GM12878 (cell line): ENCODE data around the gene SLIT1. TPM values are rescaled to one million over a fixed set of nuclear protein-coding genes. Genes with fewer than 3 reads are reported as not detected.

Experiments
- ATAC-seq: fragments of 200-7000 bp; cut with Tn5 transposase; 3 replicates; pipeline ENCODE4 v1.9.1; 2020; ENCODE audit warnings: mild to moderate bottlenecking, moderate library complexity
- BruUV-seq: library from RNA; stranded (reverse); fragments of 400-500 nt; replicated peaks from 2 replicates; lab custom pipeline; 2021; lab: Mats Ljungman, UMichigan
- CTCF ChIA-PET: fragments of 300-600 bp; sonication (Branson Sonifier 250); formaldehyde crosslinking; extraction: SDS; loops from one replicate; lab custom pipeline; 2021; ENCODE audit warnings: inconsistent platforms; lab: Yijun Ruan, JAX
- POLR2A ChIA-PET: fragments of 350-600 bp; formaldehyde crosslinking; extraction: SDS; loops from one replicate; lab custom pipeline; 2021; ENCODE audit warnings: inconsistent platforms; lab: Charles Lee
- RAD21 ChIA-PET: fragments of 300-600 bp; sonication (Branson Sonifier 250); formaldehyde crosslinking; loops from one replicate; lab custom pipeline; 2023; ENCODE audit warnings: antibody characterized with exemption; ENCODE audit not compliant: unreplicated experiment; lab: Charles Lee
- SMC1A ChIA-PET: fragments of 300-600 bp; sonication (Branson Sonifier 250); formaldehyde crosslinking; loops from one replicate; lab custom pipeline; 2023; ENCODE audit not compliant: unreplicated experiment, uncharacterized antibody; lab: Charles Lee
- DNase-seq: peaks from one replicate; pipeline ENCODE4 v3.0.0-alpha.2; 2011; ENCODE audit warnings: low read depth, low spot score
- FAIRE-seq: peaks from 3 replicates; lab custom pipeline; 2011; peaks lifted over from hg19 to GRCh38; lab: Jason Lieb, UNC
- H2AFZ ChIP-seq: 2 replicates; pipeline ENCODE4 v1.6.0; 2011; ENCODE audit warnings: low read depth, low read length, control low read depth; ENCODE audit not compliant: control insufficient read depth
- H3K27ac ChIP-seq: 2 replicates; pipeline ENCODE4 v1.5.1; 2011; ENCODE audit warnings: control low read depth; ENCODE audit not compliant: control insufficient read depth, insufficient read depth
- H3K27me3 ChIP-seq, 2 experiments: replicated peaks in 1 of 2; 2 replicates each; pipeline versions ENCODE4 v1.6.0 to v1.6.1; 2011; ENCODE audit warnings: low read length in 1 of 2; ENCODE audit not compliant: control insufficient read depth in 2 of 2, insufficient read depth in 2 of 2
- H3K36me3 ChIP-seq, 2 experiments: 2 replicates each; pipeline ENCODE4 v1.5.1; 2011; ENCODE audit warnings: low read length in 1 of 2; ENCODE audit not compliant: control insufficient read depth in 2 of 2, insufficient read depth in 2 of 2
- H3K4me1 ChIP-seq: 2 replicates; pipeline ENCODE4 v1.6.1; 2011; ENCODE audit warnings: mild to moderate bottlenecking, low read length, moderate library complexity, mixed read lengths; ENCODE audit not compliant: control insufficient read depth, insufficient read depth
- H3K4me2 ChIP-seq: 2 replicates; pipeline ENCODE4 v1.6.0; 2011; ENCODE audit warnings: control low read depth; ENCODE audit not compliant: control insufficient read depth, insufficient read depth
- H3K4me3 ChIP-seq: fragments of 200-600 bp; sonication (generic); 2 replicates; pipeline ENCODE4 v1.5.1; 2016
- H3K79me2 ChIP-seq: 2 replicates; pipeline ENCODE4 v1.6.0; 2011; ENCODE audit warnings: low read length; ENCODE audit not compliant: control insufficient read depth, insufficient read depth
- H3K9ac ChIP-seq: 2 replicates; pipeline ENCODE4 v1.8.0; 2011; ENCODE audit warnings: low read length, control low read depth, mixed read lengths; ENCODE audit not compliant: control insufficient read depth, insufficient read depth
- H3K9me3 ChIP-seq: replicated peaks from 3 replicates; pipeline ENCODE4 v1.5.1; 2011; ENCODE audit warnings: mild to moderate bottlenecking, low read length; ENCODE audit not compliant: control insufficient read depth, insufficient read depth
- H4K20me1 ChIP-seq: 2 replicates; pipeline ENCODE4 v1.6.0; 2011; ENCODE audit not compliant: control insufficient read depth, insufficient read depth
- ATF3 ChIP-seq: IDR thresholded peaks from 2 replicates; pipeline ENCODE4 v1.6.1; 2011; ENCODE audit warnings: low read depth, mild to moderate bottlenecking, low read length, moderate library complexity, borderline replicate concordance; ENCODE audit errors: extremely low read depth
- BACH1 ChIP-seq: fragments of 450-650 bp; IDR thresholded peaks from 2 replicates; pipeline ENCODE4 v1.6.1; 2017; ENCODE audit warnings: mild to moderate bottlenecking, borderline replicate concordance
- BCL11A ChIP-seq: IDR thresholded peaks from 2 replicates; pipeline ENCODE4 v1.6.1; 2011; ENCODE audit warnings: low read depth, low read length
- BMI1 ChIP-seq: fragments of 450-650 bp; IDR thresholded peaks from 2 replicates; pipeline ENCODE4 v1.6.1; 2016; ENCODE audit warnings: mild to moderate bottlenecking, moderate library complexity, borderline replicate concordance
- EGR1 ChIP-seq, 2 experiments: IDR thresholded peaks; 1 replicate in 1 of 2; 2 replicates in 1 of 2; pipeline ENCODE4 v1.6.1; 2011 to 2012; ENCODE audit warnings: low read depth in 2 of 2, low read length in 2 of 2, borderline replicate concordance in 1 of 2, mild to moderate bottlenecking in 1 of 2, moderate library complexity in 1 of 2
- HDGF ChIP-seq: fragments of 450-650 bp; IDR thresholded peaks from 2 replicates; pipeline ENCODE4 v1.6.1; 2016; ENCODE audit warnings: antibody characterized with exemption
- MYB ChIP-seq: fragments of 150-350 bp; IDR thresholded peaks from 2 replicates; pipeline ENCODE4 v1.6.1; 2014; ENCODE audit warnings: mild to moderate bottlenecking, low read depth, low read length, borderline replicate concordance
- SMC3 ChIP-seq: IDR thresholded peaks from 2 replicates; pipeline ENCODE4 v1.6.1; 2011; ENCODE audit warnings: low read length, improper control_type of control experiment, borderline replicate concordance
- SUPT20H ChIP-seq: IDR thresholded peaks from 2 replicates; pipeline ENCODE4 v1.6.1; 2011; ENCODE audit warnings: low read depth, mild to moderate bottlenecking, low read length, moderate library complexity, borderline replicate concordance; ENCODE audit not compliant: control insufficient read depth
- ZBTB40 ChIP-seq: fragments of 450-650 bp; IDR thresholded peaks from 2 replicates; pipeline ENCODE4 v1.6.1; 2016; ENCODE audit warnings: mild to moderate bottlenecking, moderate library complexity, borderline replicate concordance
- WGBS: methylation state at CpG from one replicate; pipeline ENCODE4 v1.1.6; 2016; ENCODE audit warnings: low lambda C conversion rate; ENCODE audit not compliant: insufficient replicate concordance, insufficient coverage; ENCODE audit errors: missing lambda C conversion rate; 5-methylcytosine and 5-hydroxymethylcytosine counted together
- in situ Hi-C: fragments of 300-500 bp; cut with MboI; formaldehyde crosslinking; loops from 9 replicates; pipeline ENCODE4 v1.14.3; 2018; ENCODE audit warnings: mixed read lengths
- intact Hi-C: fragments of 100-400 bp; cut with micrococcal nuclease; formaldehyde crosslinking; loops from one replicate; pipeline ENCODE4 v1.14.2; 2022; ENCODE audit not compliant: unreplicated experiment
- polyA plus RNA-seq, 11 experiments: library from polyadenylated mRNA; depleted of rRNA in 4 of 11; unstranded in 6 of 11; stranded (reverse) in 5 of 11; fragments of >200 nt; fragmentation: Nextera tagmentation in 4 of 11; fragmentation: Illumina TruSeq in 1 of 11; extraction: Ambion mirVana in 4 of 11; extraction: Trizol in 1 of 11; gene quantifications; 1 replicate in 1 of 11; 2 replicates in 10 of 11; pipeline versions ENCODE4 v1.2.1 to v1.2.3, GENCODE V29; 2011 to 2016; ENCODE audit warnings: inconsistent platforms in 2 of 11, missing spikeins in 2 of 11, low read depth in 1 of 11
- total RNA-seq, 4 experiments: library from RNA; depleted of rRNA in 3 of 4; stranded (reverse); fragments of >200 nt in 3 of 4; fragmentation: Illumina TruSeq in 1 of 4; extraction: Trizol in 1 of 4; gene quantifications; 2 replicates each; pipeline versions ENCODE4 v1.2.1 to v1.2.3, GENCODE V29; 2013 to 2021

Gene SLIT1
- total and polyA plus RNA-seq, 10 of the 15 experiments (the other 5 are each of a cell fraction or from before 2014, with no cell fraction given) = 0.04 to 0.19 (median 0.06) TPM; not detected in 4

- no peak overlapping the region for H3K4me3 ChIP-seq
- no peak overlapping the region for H3K9ac ChIP-seq
- no TSS peak for BruUV-seq
- no peaks in the 10 kb centered on the region for H3K79me2 ChIP-seq
- CTCF ChIA-PET = interaction anchor here (0.9 to 2.0 kb wide), 4 partner anchors 28 to 145 kb away, joined by 3 to 5 read pairs (median 3); no protein-coding TSS in a partner anchor
- RAD21 ChIA-PET = interaction anchor here (0.8 kb wide), 1 partner anchor 55 kb away, joined by 3 read pairs; no protein-coding TSS in a partner anchor
- H3K36me3 ChIP-seq = no peaks in the 10 kb centered on the region
- in situ Hi-C loops = no loop called here
- POLR2A ChIA-PET = no interaction called here
- FAIRE-seq (no peak), DNase-seq (no peak), ATAC-seq (no peak)
- SMC1A ChIA-PET = interaction anchor here (1.1 to 1.7 kb wide), 3 partner anchors 14 to 110 kb away, joined by 3 to 7 read pairs (median 3); no protein-coding TSS in a partner anchor
- no peaks in the 10 kb centered on the region for H3K4me1 ChIP-seq
- TF ChIP-seq BCL11A (no peak), HDGF (no peak), BACH1 (no peak)
- H3K27ac ChIP-seq = no peak overlapping the region
- intact Hi-C loops = no loop called here
- no peak overlapping the region for H2AFZ ChIP-seq
- no peak overlapping the region for H3K4me2 ChIP-seq
- no peaks in the 10 kb centered on the region for H4K20me1 ChIP-seq
- no peaks in the 10 kb centered on the region for H3K9me3 ChIP-seq
- WGBS = 33% methylated on average over 9 of the region's 10 CpGs
- peaks cover 15 to 17% of the 10 kb centered on the region in 2 experiments for H3K27me3 ChIP-seq
Measured at GRCh38 chr10:97182288-97182990, 3.3 kb downstream of the SLIT1 start.

GRCh38 chr10:97180986-97181385, 4.8 kb downstream of the SLIT1 start:
- ATAC-seq (no peak), FAIRE-seq (no peak), DNase-seq (no peak)
- Histone ChIP-seq H3K9me3 (no peaks in the 10 kb centered on the region), H3K4me2 (no peak overlapping the region), H4K20me1 (no peaks in the 10 kb centered on the region), H3K9ac (no peak overlapping the region), H2AFZ (no peak overlapping the region), H3K27ac (no peak overlapping the region), H3K4me1 (no peaks in the 10 kb centered on the region), H3K79me2 (no peaks in the 10 kb centered on the region), H3K27me3 (peaks cover 15 to 16% of the 10 kb centered on the region in 2 experiments), H3K4me3 (no peak overlapping the region), H3K36me3 (no peaks in the 10 kb centered on the region)
- RAD21 ChIA-PET = no interaction called here
- intact Hi-C loops = no loop called here
- in situ Hi-C loops = no loop called here
- POLR2A ChIA-PET = no interaction called here
- SMC1A ChIA-PET = no interaction called here
- CTCF ChIA-PET = interaction anchor here (0.7 to 1.2 kb wide), 2 partner anchors 29 to 109 kb away, joined by 3 read pairs; no protein-coding TSS in a partner anchor
- 33% methylated on average over 10 of the region's 10 CpGs for WGBS
- no TSS peak for BruUV-seq
- TF ChIP-seq MYB (no peak), SUPT20H (no peak), BMI1 (no peak), SMC3 (no peak), BACH1 (no peak), EGR1 (IDR thresholded peaks at IDR 0.05; ENCODE audit: borderline replicate concordance in 1 of 2, low read depth in 2 of 2, low read length in 2 of 2) (no peak), ZBTB40 (no peak), ATF3 (no peak)
